Natural killer cell (primary cell): ENCODE results near the gene SYT2. TPM values are rescaled to one million over a fixed set of nuclear protein-coding genes. Genes with fewer than 3 reads are reported as not detected.
"Not testable (repeated sequence)": the region's sequence is repeated elsewhere in the genome, so short reads cannot be mapped to it uniquely, and the experiment has no call there.

Experiments used
- ATAC-seq, 3 donors: fragments of 150-1000 bp in 2 of 3; fragments of 200-7000 bp in 1 of 3; cut with Tn5 transposase; 1 replicate in 1 of 3; 2 replicates in 2 of 3; pipeline ENCODE4 v1.10.0; 2021; ENCODE audit warnings: mild to moderate bottlenecking in 2 of 3, moderate library complexity in 2 of 3
- DNase-seq, 2 donors: peaks; one replicate each; pipeline versions ENCODE4 v3.0.0 to v3.0.0-alpha.2; 2013 to 2021; ENCODE audit warnings: mixed read lengths in 1 of 2
- H3K27ac ChIP-seq: one replicate; pipeline ENCODE4 v1.5.1; 2013; ENCODE audit warnings: mild to moderate bottlenecking, low read length
- H3K27me3 ChIP-seq: one replicate; pipeline ENCODE4 v1.6.1; 2013; ENCODE audit warnings: low read length; ENCODE audit not compliant: control insufficient read depth, insufficient read depth
- H3K36me3 ChIP-seq: one replicate; pipeline ENCODE4 v1.6.1; 2013; ENCODE audit warnings: low read length; ENCODE audit not compliant: control insufficient read depth, insufficient read depth
- H3K4me1 ChIP-seq: one replicate; pipeline ENCODE4 v1.6.1; 2013; ENCODE audit warnings: low read length; ENCODE audit not compliant: control insufficient read depth, insufficient read depth
- H3K4me3 ChIP-seq: one replicate; pipeline ENCODE4 v1.5.1; 2013; ENCODE audit warnings: low read length
- H3K9me3 ChIP-seq: one replicate; pipeline ENCODE4 v1.6.1; 2013; ENCODE audit warnings: low read length; ENCODE audit not compliant: control insufficient read depth, insufficient read depth
- H3K27ac Mint-ChIP-seq, 2 donors: one replicate each; pipeline ENCODE4 v1.8.0; 2022; ENCODE audit warnings: mild to moderate bottlenecking in 2 of 2, mixed read lengths in 2 of 2, moderate library complexity in 1 of 2
- H3K27me3 Mint-ChIP-seq, 2 donors: one replicate each; pipeline ENCODE4 v1.8.0; 2022; ENCODE audit warnings: low read depth in 2 of 2, mixed read lengths in 2 of 2
- H3K36me3 Mint-ChIP-seq: one replicate; pipeline ENCODE4 v1.8.0; 2022; ENCODE audit warnings: mixed read lengths
- H3K4me1 Mint-ChIP-seq, 2 donors: one replicate each; pipeline ENCODE4 v1.8.0; 2022; ENCODE audit warnings: mixed read lengths in 2 of 2
- H3K4me3 Mint-ChIP-seq: one replicate; pipeline ENCODE4 v1.8.0; 2022; ENCODE audit warnings: mild to moderate bottlenecking, moderate library complexity, mixed read lengths
- H3K9me3 Mint-ChIP-seq, 2 donors: one replicate each; pipeline ENCODE4 v1.8.0; 2022; ENCODE audit warnings: mixed read lengths in 2 of 2
- CTCF ChIP-seq: fragments of 200-600 bp; IDR thresholded peaks from one replicate; pipeline ENCODE4 v1.8.0; 2022; ENCODE audit warnings: antibody characterized with exemption
- WGBS: methylation state at CpG from one replicate; pipeline ENCODE4 v1.1.7; 2013; ENCODE audit warnings: missing lambda C conversion rate; ENCODE audit not compliant: insufficient coverage; 5-methylcytosine and 5-hydroxymethylcytosine counted together
- intact Hi-C: fragments of 100-400 bp; cut with micrococcal nuclease; formaldehyde crosslinking; loops from one replicate; pipeline ENCODE4 v1.14.2; 2022
- total RNA-seq, 4 donors: library from RNA; stranded (reverse); fragments of 120-200 nt in 1 of 4; gene quantifications; one replicate each; pipeline versions ENCODE4 v1.2.3 to v1.2.4, GENCODE V29; 2013 to 2022

SYT2 gene
- total RNA-seq, 3 donors from 2014 or later (not counting 1 experiment from before 2014, with no cell fraction given), result not detected

GRCh38 chr1:202553560-202554038, 156.7 kb downstream of the SYT2 start:
- DNase-seq (no peak), ATAC-seq (no peak)
- Mint-ChIP-seq H3K27me3 (no peaks in the 10 kb centered on the region), H3K36me3 (no peaks in the 10 kb centered on the region), H3K9me3 (no peaks in the 10 kb centered on the region), H3K27ac (peak overlapping the region in 1 of 2 donors; percentile 14), H3K4me1 (peaks cover 0 to 6% of the 10 kb centered on the region in 2 donors), H3K4me3 (no peak overlapping the region)
- Histone ChIP-seq H3K36me3 (no peaks in the 10 kb centered on the region), H3K9me3 (no peaks in the 10 kb centered on the region), H3K4me1 (no peaks in the 10 kb centered on the region), H3K27ac (no peak overlapping the region), H3K4me3 (no peak overlapping the region), H3K27me3 (no peaks in the 10 kb centered on the region)
- intact Hi-C loops, result no loop called here
- WGBS, result 96% methylated on average over 2 of the region's 3 CpGs
- TF ChIP-seq CTCF, result no peak

GRCh38 chr1:202553078-202553477, 157.2 kb downstream of the SYT2 start:
- WGBS, result no CpG with 5 or more reads among the region's 1 CpG
- ATAC-seq, H3K4me1 ChIP-seq, H3K36me3 ChIP-seq, intact Hi-C loops, H3K4me3 Mint-ChIP-seq, DNase-seq, H3K27me3 Mint-ChIP-seq, H3K4me1 Mint-ChIP-seq, H3K27ac ChIP-seq, H3K9me3 ChIP-seq, H3K9me3 Mint-ChIP-seq, H3K4me3 ChIP-seq, H3K36me3 Mint-ChIP-seq, H3K27me3 ChIP-seq, H3K27ac Mint-ChIP-seq: not testable (repeated sequence)

DNA sequence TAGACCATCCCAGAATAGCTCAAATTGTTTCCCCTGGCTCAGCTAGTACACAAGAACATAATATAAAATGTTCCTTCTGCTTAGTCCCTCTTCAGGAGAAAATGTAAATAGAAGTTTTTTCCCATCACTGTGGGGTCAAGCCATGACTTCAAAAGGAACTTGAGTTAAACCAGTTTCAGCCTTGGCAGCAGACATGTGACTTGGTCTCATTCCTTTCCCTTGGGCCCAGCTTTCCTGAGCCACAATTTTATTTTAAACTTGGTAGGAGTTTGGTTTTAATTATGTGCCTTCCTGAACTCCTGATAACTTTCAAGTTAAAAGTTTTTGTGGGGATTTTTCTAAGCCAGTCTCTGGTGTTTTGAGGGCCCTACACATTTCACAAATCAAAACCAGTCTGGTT, 157.6 kb downstream of the SYT2 start:
- H3K4me1 Mint-ChIP-seq, intact Hi-C loops, H3K36me3 ChIP-seq, ATAC-seq, H3K4me3 Mint-ChIP-seq, H3K4me3 ChIP-seq, H3K27me3 Mint-ChIP-seq, H3K9me3 ChIP-seq, H3K4me1 ChIP-seq, H3K27ac Mint-ChIP-seq, H3K9me3 Mint-ChIP-seq, H3K27me3 ChIP-seq, DNase-seq, H3K27ac ChIP-seq, H3K36me3 Mint-ChIP-seq: not testable (repeated sequence)

DNA sequence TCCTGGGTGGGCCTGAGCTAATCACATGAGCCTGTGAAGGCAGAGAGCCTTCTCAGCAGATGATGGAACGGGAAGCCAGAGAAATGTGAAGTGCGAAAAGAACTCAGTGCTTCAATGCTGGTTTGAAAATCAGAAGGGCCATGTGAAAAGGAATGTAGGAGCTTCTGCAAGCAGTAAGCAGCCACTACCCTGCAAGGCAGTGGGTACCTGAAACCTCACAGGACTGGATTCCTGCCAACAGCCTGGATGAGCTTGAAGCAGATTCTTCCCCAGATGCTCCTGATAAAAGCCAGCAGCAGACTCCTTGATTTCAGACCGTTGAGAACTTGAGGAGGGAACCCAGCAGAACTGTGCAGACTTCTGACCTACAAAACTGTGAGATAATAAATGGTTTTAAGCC, 158.6 kb downstream of the SYT2 start:
- no peak overlapping the region for H3K27ac Mint-ChIP-seq
- intact Hi-C loops, result no loop called here

DNA sequence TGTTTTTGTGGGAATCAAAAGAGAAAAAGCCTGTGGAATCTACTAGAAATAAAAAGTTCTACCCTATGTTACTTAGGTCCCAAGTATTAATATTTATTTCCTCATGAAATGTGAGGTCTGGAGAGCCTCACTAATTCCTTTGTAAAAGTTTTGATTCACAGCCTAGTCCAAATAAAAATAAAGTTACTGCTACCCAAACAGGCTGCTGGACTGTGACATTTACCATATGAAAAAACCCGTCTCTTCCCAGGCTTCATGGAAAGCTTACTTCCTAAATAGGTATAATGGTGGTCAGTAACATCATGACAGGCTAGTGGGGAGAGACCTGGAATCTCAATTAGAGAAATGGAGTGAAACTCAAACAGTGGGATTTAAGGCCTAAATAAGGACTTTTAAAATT, 160.2 kb downstream of the SYT2 start:
- H3K36me3 ChIP-seq, H3K4me3 Mint-ChIP-seq, H3K27me3 Mint-ChIP-seq, H3K36me3 Mint-ChIP-seq, H3K9me3 Mint-ChIP-seq, H3K27ac Mint-ChIP-seq, H3K9me3 ChIP-seq, ATAC-seq, intact Hi-C loops, H3K4me1 ChIP-seq, H3K27ac ChIP-seq, DNase-seq, H3K27me3 ChIP-seq, H3K4me3 ChIP-seq: not testable (repeated sequence)
- H3K4me1 Mint-ChIP-seq, result peaks cover 19 to 21% of the 10 kb centered on the region in 2 donors
- WGBS, result 100% methylated on average over 1 of the region's 1 CpG

More for the DNA sequence above, 158.6 kb downstream of the SYT2 start:
- peaks cover 5 to 7% of the 10 kb centered on the region in 2 donors for H3K4me1 Mint-ChIP-seq
- 73% methylated on average over 3 of the region's 3 CpGs for WGBS
- Histone ChIP-seq H3K4me3 (no peak overlapping the region), H3K4me1 (no peaks in the 10 kb centered on the region), H3K27ac (no peak overlapping the region), H3K9me3 (no peaks in the 10 kb centered on the region), H3K36me3 (no peaks in the 10 kb centered on the region), H3K27me3 (no peaks in the 10 kb centered on the region)
- H3K9me3 Mint-ChIP-seq, result no peaks in the 10 kb centered on the region
- TF ChIP-seq CTCF, result no peak
- ATAC-seq, result no peak
- DNase-seq, result no peak
- no peaks in the 10 kb centered on the region for H3K36me3 Mint-ChIP-seq
- H3K4me3 Mint-ChIP-seq, result no peak overlapping the region
- no peaks in the 10 kb centered on the region for H3K27me3 Mint-ChIP-seq
